Measurements from ENCODE around the gene PHF12.

- TF ChIP-seq POLR2A (IDR thresholded peaks at IDR 0.05) (no peak), CTCF (IDR thresholded peaks at IDR 0.05) (no peak), POLR2AphosphoS5 (IDR thresholded peaks at IDR 0.05; ENCODE audit: insufficient read depth in 1 of 2, low read depth in 1 of 2) (no peak)
Observed at GRCh38 chr17:28942925-28943324, 8.4 kb downstream of the PHF12 start.
